Duodenal mucosa (tissue), 2 donors: Measurements from ENCODE around the gene TMEM174.
"Not testable (repeated sequence)": the region's sequence is repeated elsewhere in the genome, so short reads cannot be mapped to it uniquely, and the experiment has no call there.

Experiments
- H3K27ac ChIP-seq: one replicate; pipeline ENCODE4 v1.7.0; 2013; ENCODE audit warnings: low read depth, low read length
- H3K27me3 ChIP-seq, 2 donors: one replicate each; pipeline ENCODE4 v1.7.0; 2013; ENCODE audit warnings: low read length in 2 of 2, control low read depth in 1 of 2; ENCODE audit not compliant: insufficient read depth in 2 of 2, control insufficient read depth in 1 of 2
- H3K36me3 ChIP-seq, 2 donors: one replicate each; pipeline ENCODE4 v1.7.0; 2013; ENCODE audit warnings: low read length in 2 of 2, control low read depth in 1 of 2; ENCODE audit not compliant: insufficient read depth in 2 of 2, control insufficient read depth in 1 of 2
- H3K4me1 ChIP-seq, 2 donors: one replicate each; pipeline ENCODE4 v1.7.0; 2013; ENCODE audit warnings: low read length in 2 of 2, control low read depth in 1 of 2; ENCODE audit not compliant: insufficient read depth in 2 of 2, control insufficient read depth in 1 of 2
- H3K4me3 ChIP-seq, 2 donors: one replicate each; pipeline ENCODE4 v1.7.0; 2013; ENCODE audit warnings: low read length in 2 of 2, low read depth in 1 of 2
- H3K9ac ChIP-seq, 2 donors: one replicate each; pipeline ENCODE4 v1.7.0; 2013; ENCODE audit warnings: low read length in 2 of 2, low read depth in 1 of 2
- H3K9me3 ChIP-seq, 2 donors: one replicate each; pipeline ENCODE4 v1.7.0; 2013; ENCODE audit warnings: low read length in 2 of 2, control low read depth in 1 of 2; ENCODE audit not compliant: control insufficient read depth in 1 of 2

Gene TMEM174

DNA sequence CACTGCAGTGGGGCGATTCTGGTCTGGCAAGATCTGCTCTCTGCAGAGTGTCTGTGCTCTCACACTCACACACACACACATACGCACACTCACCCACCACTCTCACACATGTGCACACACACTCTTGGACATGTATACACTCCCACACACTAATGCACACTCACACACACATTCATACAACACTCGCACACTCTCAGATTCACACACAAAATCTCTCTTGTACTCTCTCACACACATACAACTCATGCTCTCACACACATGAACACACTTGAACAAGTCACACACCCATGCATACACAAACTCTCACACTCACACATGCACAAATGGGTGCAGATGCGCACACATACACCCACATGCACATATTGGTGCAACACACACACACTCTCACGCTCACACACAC lies 31.7 kb downstream of the TMEM174 start:
- Histone ChIP-seq H3K27me3 (peaks cover 0 to 11% of the 10 kb centered on the region in 2 donors), H3K36me3 (no peaks in the 10 kb centered on the region), H3K4me1 (peaks cover 10 to 11% of the 10 kb centered on the region in 2 donors), H3K9ac (no peak overlapping the region), H3K4me3 (no peak overlapping the region), H3K27ac (no peak overlapping the region), H3K9me3 (no peaks in the 10 kb centered on the region)

DNA sequence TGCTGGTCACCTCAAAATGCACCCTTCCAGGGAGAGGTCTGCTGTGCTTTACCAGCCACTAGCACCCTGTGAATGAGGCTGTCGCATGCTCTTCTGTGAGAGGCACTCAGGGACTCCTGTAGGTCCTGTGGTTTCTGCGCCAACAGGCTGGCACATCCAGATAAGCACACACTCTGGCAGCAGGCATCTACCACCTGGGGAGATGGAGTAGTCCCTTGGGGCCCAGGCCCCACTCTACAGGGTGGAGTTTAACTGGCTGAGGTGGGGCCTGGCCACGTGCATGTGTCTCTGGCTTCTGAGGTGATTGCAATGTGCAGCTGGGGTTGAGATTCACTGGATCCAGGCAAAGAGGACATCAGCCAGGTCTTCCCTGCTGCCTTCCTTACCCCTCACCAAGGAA lies 32.3 kb downstream of the TMEM174 start:
- no peak overlapping the region for H3K9ac ChIP-seq
- H3K4me3 ChIP-seq = no peak overlapping the region
- H3K9me3 ChIP-seq = no peaks in the 10 kb centered on the region
- no peaks in the 10 kb centered on the region for H3K36me3 ChIP-seq
- no peak overlapping the region for H3K27ac ChIP-seq
- peaks cover 0 to 11% of the 10 kb centered on the region in 2 donors for H3K27me3 ChIP-seq
- peaks cover 10 to 11% of the 10 kb centered on the region in 2 donors for H3K4me1 ChIP-seq

DNA sequence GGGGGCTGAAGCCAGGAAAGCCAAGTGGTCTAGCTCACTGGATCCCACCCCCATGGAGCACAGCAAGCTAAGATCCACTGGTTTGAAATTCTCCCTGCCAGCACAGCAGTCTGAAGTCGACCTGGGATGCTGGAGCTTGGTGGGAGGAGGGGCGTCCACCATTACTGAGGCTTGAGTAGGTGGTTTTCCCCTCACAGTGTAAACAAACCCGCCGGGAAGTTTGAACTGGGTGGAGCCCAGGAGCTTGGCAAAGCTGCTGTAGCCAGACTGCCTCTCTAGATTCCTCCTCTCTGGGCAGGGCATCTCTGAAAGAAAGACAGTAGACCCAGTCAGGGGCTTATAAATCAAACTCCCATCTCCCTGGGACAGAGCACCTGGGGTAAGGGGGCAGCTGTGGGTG lies 34.2 kb downstream of the TMEM174 start:
- Histone ChIP-seq H3K4me1 (peaks cover 10 to 11% of the 10 kb centered on the region in 2 donors), H3K27me3 (peaks cover 0 to 11% of the 10 kb centered on the region in 2 donors)
- not testable (repeated sequence) for H3K9ac ChIP-seq, H3K9me3 ChIP-seq, H3K36me3 ChIP-seq, H3K4me3 ChIP-seq, H3K27ac ChIP-seq

DNA sequence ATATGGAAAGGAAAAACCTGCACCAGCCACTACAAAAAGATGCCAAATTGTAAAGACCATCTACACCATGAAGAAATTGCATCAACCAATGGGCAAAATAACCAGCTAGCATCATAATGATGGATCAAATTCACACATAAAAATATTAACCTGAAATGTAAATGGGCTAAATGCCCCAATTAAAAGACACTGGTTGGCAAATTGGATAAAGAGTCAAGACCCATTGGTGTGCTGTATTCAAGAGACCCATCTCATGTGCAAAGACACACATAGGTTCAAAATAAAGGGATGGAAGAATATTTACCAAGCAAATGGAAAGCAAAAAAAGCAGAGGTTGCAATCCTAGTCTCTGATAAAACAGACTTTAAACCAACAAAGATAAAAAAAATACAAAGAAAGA lies 36.1 kb downstream of the TMEM174 start:
- not testable (repeated sequence) for H3K4me3 ChIP-seq, H3K9me3 ChIP-seq, H3K9ac ChIP-seq, H3K36me3 ChIP-seq, H3K27ac ChIP-seq
- Histone ChIP-seq H3K27me3 (peaks cover 0 to 11% of the 10 kb centered on the region in 2 donors), H3K4me1 (peaks cover 10 to 11% of the 10 kb centered on the region in 2 donors)

DNA sequence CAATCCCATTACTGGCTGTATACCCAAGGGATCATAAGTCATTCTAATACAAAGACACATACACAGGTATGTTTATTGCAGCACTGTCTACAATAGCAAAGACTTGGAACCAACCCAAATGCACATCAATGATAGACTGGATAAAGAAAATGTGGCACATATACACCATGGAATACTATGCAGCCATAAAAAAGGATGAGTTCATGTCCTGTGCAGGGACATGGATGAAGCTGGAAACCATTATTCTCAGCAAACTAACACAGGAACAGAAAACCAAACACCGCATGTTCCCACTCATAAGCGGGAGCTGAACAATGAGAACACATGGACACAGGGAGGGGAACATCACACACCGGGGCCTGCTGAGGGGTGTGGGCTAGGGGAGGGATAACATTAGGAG lies 39.7 kb downstream of the TMEM174 start:
- H3K27ac ChIP-seq, H3K4me3 ChIP-seq, H3K9me3 ChIP-seq, H3K9ac ChIP-seq, H3K36me3 ChIP-seq, H3K4me1 ChIP-seq: not testable (repeated sequence)
- H3K27me3 ChIP-seq = peaks cover 13 to 16% of the 10 kb centered on the region in 2 donors

DNA sequence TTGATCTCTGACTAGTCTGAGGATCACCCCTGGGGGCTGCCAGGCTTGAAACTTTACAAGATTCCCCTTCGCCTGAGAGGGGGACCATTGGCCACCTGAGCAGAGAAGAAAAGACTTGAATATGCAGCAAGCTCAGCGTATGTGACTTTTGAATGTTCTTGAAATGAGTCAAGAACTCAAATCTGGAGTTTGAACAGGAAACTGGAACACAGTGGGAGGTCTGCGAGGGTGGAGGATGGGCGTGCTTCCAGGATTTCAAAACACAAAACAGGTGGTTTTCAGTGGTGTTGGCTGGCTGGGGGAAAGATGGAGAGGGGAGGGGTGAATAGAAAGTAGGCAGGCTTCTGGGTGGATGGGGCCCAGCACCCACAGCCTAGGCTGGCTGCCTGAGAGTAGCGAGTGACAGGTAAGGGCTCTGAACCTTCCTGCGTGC lies 40.6 kb downstream of the TMEM174 start:
- Histone ChIP-seq H3K36me3 (no peaks in the 10 kb centered on the region), H3K9ac (no peak overlapping the region), H3K4me3 (no peak overlapping the region), H3K27ac (no peak overlapping the region), H3K9me3 (no peaks in the 10 kb centered on the region), H3K4me1 (peaks cover 0 to 6% of the 10 kb centered on the region in 2 donors), H3K27me3 (peaks cover 15 to 17% of the 10 kb centered on the region in 2 donors)

DNA sequence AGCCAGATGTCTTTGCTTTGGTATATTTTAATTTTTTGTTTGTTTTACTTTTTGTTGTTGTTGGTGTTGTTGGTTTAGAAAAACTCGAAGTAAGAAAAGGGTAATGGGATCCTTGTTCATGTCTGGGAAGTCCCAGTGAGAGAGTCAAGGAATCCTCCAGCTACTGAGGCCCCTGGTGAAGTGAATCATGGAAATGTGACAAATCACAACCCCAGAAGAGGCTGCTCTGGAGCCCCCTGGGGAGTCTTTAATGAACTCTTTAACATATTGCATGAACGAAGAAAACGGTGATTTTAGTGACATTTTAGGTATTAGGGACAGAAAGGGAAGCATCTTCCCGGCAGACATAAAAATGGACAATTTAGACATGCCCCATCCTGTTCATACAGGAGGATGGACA lies 41.3 kb downstream of the TMEM174 start:
- Histone ChIP-seq H3K27me3 (peaks cover 15 to 17% of the 10 kb centered on the region in 2 donors), H3K9ac (no peak overlapping the region), H3K4me1 (peaks cover 0 to 6% of the 10 kb centered on the region in 2 donors)

DNA sequence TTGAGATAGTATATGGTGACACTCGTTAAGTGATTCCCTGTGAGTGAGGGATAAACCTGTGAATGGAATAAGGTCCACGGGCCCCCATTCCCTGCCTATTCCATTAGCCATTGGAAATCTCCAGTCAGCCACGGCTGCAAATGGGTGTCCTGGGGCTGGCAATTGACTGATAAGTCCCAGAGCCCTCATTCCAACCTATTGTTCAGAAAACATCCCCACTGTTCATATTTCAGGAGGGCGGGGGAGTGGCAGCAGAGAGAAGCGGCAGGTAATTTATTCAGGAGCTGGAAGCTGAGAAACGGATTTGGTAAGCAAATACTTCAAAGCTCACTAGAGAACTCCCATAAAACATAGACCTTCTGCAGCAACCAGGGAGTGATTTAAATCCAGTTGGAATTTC lies 42.0 kb downstream of the TMEM174 start:
- H3K9me3 ChIP-seq = no peaks in the 10 kb centered on the region
- no peaks in the 10 kb centered on the region for H3K36me3 ChIP-seq
- H3K27me3 ChIP-seq = peaks cover 15 to 18% of the 10 kb centered on the region in 2 donors
- H3K4me1 ChIP-seq = peaks cover 0 to 6% of the 10 kb centered on the region in 2 donors
- no peak overlapping the region for H3K9ac ChIP-seq
- no peak overlapping the region for H3K4me3 ChIP-seq
- H3K27ac ChIP-seq = no peak overlapping the region

More for the DNA sequence above, 41.3 kb downstream of the TMEM174 start:
- no peaks in the 10 kb centered on the region for H3K36me3 ChIP-seq
- no peaks in the 10 kb centered on the region for H3K9me3 ChIP-seq
- H3K4me3 ChIP-seq = no peak overlapping the region
- no peak overlapping the region for H3K27ac ChIP-seq

DNA sequence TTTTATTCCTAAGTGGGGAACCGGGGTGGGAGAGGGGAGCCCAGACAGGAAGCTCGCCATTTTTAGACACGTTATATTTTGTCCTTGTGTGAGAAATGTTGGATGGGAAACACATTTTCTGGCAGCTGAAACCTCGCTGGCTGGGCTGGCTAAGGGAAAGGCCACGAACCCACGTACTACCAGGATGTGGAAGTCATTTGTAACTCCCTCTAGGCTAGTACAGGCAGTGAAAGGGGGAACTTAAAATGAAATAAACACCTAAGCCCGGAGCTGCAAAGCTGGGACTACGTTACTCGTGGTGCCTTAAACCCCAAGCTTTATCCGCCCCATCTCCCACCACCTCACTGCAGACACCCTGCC lies 42.5 kb downstream of the TMEM174 start:
- Histone ChIP-seq H3K36me3 (no peaks in the 10 kb centered on the region), H3K27ac (no peak overlapping the region), H3K4me1 (peaks cover 0 to 6% of the 10 kb centered on the region in 2 donors), H3K27me3 (peaks cover 15 to 23% of the 10 kb centered on the region in 2 donors), H3K4me3 (peak overlapping the region; percentile 55 to 63), H3K9me3 (no peaks in the 10 kb centered on the region), H3K9ac (peak overlapping the region; percentile 26 to 32)

DNA sequence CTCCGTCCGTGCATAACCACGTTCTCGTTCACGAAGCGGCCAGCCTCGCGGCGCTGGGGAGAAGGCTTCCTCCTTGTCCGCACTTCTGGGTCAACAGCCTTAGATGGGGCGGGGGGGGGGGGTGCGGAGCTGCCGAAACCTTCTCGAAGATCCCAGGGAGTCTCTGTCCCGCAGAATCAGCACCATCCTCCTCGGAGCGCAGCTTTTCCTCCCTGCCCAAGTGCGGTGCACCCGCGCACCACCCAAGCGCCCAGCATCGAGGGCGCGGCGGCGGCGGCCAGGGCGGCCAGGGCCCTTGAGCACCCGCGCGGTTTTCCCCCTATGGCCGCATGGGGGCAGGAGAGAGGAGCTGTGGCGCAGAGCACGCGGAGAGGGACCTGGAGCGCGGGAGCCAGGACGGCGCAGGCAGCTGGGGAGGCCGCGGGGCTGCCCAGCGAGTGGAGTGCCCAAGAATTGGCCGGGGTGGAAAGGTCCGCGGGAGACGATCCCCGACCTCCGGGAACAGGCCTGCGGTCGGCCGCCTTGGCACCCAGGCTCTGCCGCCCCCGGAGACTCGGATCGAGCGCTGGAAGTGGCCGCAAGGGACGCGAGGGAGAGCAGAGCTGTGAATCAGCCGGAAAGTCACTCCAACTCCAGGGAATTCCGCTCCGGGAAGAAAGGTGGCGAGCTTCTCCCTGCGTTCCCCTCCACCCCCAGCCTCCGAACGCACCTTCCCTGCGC lies 43.1 kb downstream of the TMEM174 start:
- Histone ChIP-seq H3K9me3 (no peaks in the 10 kb centered on the region), H3K27ac (no peak overlapping the region), H3K4me1 (peaks cover 0 to 6% of the 10 kb centered on the region in 2 donors), H3K36me3 (no peaks in the 10 kb centered on the region), H3K27me3 (peaks cover 15 to 25% of the 10 kb centered on the region in 2 donors), H3K4me3 (peak overlapping the region; percentile 55 to 63), H3K9ac (peak overlapping the region; percentile 32 to 39)
